Right cardiac atrium (tissue), 5 donors: ENCODE measurements around the gene NCKIPSD. TPM values are rescaled to one million over a fixed set of nuclear protein-coding genes. Genes with fewer than 3 reads are reported as not detected.
A peak's percentile ranks its signal among the peaks of the same experiment; 100 is the strongest.

Experiments
- ATAC-seq, 2 donors: fragments of 200-7000 bp; cut with Tn5 transposase; one replicate each; pipeline versions ENCODE4 v1.8.0 to v1.9.1; 2020; ENCODE audit warnings: moderate library complexity in 2 of 2, mild to moderate bottlenecking in 1 of 2
- DNase-seq, 3 donors: peaks; one replicate each; pipeline ENCODE4 v3.0.0-alpha.2; 2020
- H3K27ac ChIP-seq: one replicate; pipeline ENCODE4 v1.5.1; 2013; ENCODE audit warnings: mild to moderate bottlenecking, low read length, control low read depth, moderate library complexity
- H3K27me3 ChIP-seq: one replicate; pipeline ENCODE4 v1.6.1; 2013; ENCODE audit not compliant: control insufficient read depth, insufficient read depth
- H3K4me1 ChIP-seq: one replicate; pipeline ENCODE4 v1.6.1; 2013; ENCODE audit warnings: low read length; ENCODE audit not compliant: control insufficient read depth, insufficient read depth
- H3K4me3 ChIP-seq: one replicate; pipeline ENCODE4 v1.5.1; 2013; ENCODE audit warnings: low read length, control low read depth
- H3K9me3 ChIP-seq: one replicate; pipeline ENCODE4 v1.6.1; 2013; ENCODE audit warnings: low read length; ENCODE audit not compliant: control insufficient read depth
- WGBS: extraction: QIAGEN DNeasy Blood & Tissue Kit; methylation state at CpG from one replicate; pipeline ENCODE4 v1.1.7; 2013; 5-methylcytosine and 5-hydroxymethylcytosine counted together
- intact Hi-C, 4 donors: fragments of 100-400 bp; cut with DNase I; formaldehyde crosslinking; loops; one replicate each; pipeline versions ENCODE4 v1.11.0 to v1.14.0; 2022 to 2023
- polyA plus RNA-seq: library from polyadenylated mRNA; stranded (reverse); fragments of 200-250 nt; gene quantifications from one replicate; pipeline ENCODE4 v1.2.3, GENCODE V29; 2013
- total RNA-seq, 4 donors: library from RNA; stranded (reverse); fragmentation: NEBNext Ultra II Directional; extraction: Animal tissue kit (Norgen Biotek cat#: 25700); gene quantifications; one replicate each; pipeline ENCODE4 v1.2.1, GENCODE V29; 2021
- donor health status: healthy with polysubstance abuse.
- donor health status: DM: no; HTN: yes; CAD: no.
- donor health status: DM: no; HTN: no; CAD: no.
- donor health status: DM: no; HTN: yes; CAD: no; lungs with severe emphysema.
- donor health status: DM: yes; HTN: yes; CAD: no.

NCKIPSD gene
- total and polyA plus RNA-seq, 5 donors: 31.1 to 49.8 (median 41.7) TPM

GRCh38 chr3:48656061-48656840, 29.5 kb downstream of the NCKIPSD start:
- DNase-seq: peak; percentile 85 to 94 (median 94)
- WGBS: 3% methylated on average over 94 of the region's 94 CpGs
- ATAC-seq: peak; percentile 89
- no peaks in the 10 kb centered on the region for H3K9me3 ChIP-seq
- H3K27ac ChIP-seq: no peak overlapping the region
- H3K4me3 ChIP-seq: peak overlapping the region; percentile 43
- no peaks in the 10 kb centered on the region for H3K27me3 ChIP-seq
- peaks cover 2% of the 10 kb centered on the region for H3K4me1 ChIP-seq
- intact Hi-C loops: no loop called here

- WGBS: 15% methylated on average over 30 of the region's 30 CpGs
- H3K27me3 ChIP-seq: no peaks in the 10 kb centered on the region
- H3K4me3 ChIP-seq: peak overlapping the region; percentile 43
- no peaks in the 10 kb centered on the region for H3K4me1 ChIP-seq
- no peak overlapping the region for H3K27ac ChIP-seq
- DNase-seq: peak in 1 of 3 donors; percentile 45
- H3K9me3 ChIP-seq: no peaks in the 10 kb centered on the region
- intact Hi-C loops: no loop called here
- ATAC-seq: no peak
Measured at GRCh38 chr3:48655606-48656005, 30.1 kb downstream of the NCKIPSD start.

GRCh38 chr3:48655063-48655462, 30.7 kb downstream of the NCKIPSD start:
- ATAC-seq: no peak
- intact Hi-C loops: no loop called here
- Histone ChIP-seq H3K27me3 (no peaks in the 10 kb centered on the region), H3K9me3 (no peaks in the 10 kb centered on the region), H3K27ac (no peak overlapping the region), H3K4me1 (no peaks in the 10 kb centered on the region), H3K4me3 (no peak overlapping the region)
- 93% methylated on average over 12 of the region's 12 CpGs for WGBS
- peak in 1 of 3 donors; percentile 46 for DNase-seq

DNA sequence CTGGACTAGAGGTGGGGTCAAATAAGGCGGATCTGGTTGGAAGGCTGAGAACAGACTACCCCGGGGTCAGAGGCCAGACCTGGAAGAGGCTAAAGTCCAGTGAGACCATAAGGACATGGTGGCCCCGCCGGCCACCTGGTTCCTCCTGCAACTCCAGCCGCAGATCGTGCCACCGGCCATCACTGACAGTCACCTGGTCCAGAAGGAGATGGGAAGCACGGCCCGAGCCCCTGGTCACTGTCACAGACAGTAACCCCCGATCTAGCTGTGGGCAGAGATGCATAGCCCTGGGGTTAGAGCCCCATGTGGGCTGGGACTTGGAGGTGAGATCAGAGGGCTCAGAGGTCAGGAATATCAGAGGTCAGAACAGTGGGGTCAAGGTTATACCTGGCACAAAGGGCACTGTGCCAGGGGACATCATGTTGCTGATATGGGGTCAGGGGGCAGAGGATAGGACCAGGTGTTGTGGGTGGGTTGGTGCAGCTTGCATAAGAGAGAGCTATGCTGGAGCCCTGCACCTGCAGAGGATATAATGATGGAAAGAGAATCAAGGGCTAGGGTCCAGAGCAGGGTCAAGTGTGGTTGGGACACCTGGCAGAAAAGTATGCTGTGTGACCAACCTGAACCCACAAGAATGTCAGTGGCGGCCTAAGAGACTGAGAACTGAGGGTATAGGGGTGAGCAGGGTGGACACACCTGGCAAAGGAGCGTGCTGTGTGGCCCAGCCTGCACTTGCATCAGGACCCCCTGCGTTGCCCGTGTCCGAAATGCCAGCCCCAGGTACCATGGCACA, 32.6 kb downstream of the NCKIPSD start:
- Histone ChIP-seq H3K27ac (no peak overlapping the region), H3K9me3 (no peaks in the 10 kb centered on the region), H3K27me3 (no peaks in the 10 kb centered on the region), H3K4me1 (no peaks in the 10 kb centered on the region), H3K4me3 (no peak overlapping the region)
- DNase-seq (peak in 1 of 3 donors; percentile 40), ATAC-seq (no peak)
- WGBS: 95% methylated on average over 15 of the region's 15 CpGs
- intact Hi-C loops: no loop called here

- Histone ChIP-seq H3K27me3 (no peaks in the 10 kb centered on the region), H3K9me3 (no peaks in the 10 kb centered on the region), H3K27ac (no peak overlapping the region), H3K4me3 (no peak overlapping the region), H3K4me1 (no peaks in the 10 kb centered on the region)
- ATAC-seq: no peak
- 89% methylated on average over 11 of the region's 11 CpGs for WGBS
- intact Hi-C loops: no loop called here
- no peak for DNase-seq
Measured at GRCh38 chr3:48651771-48652170, 33.9 kb downstream of the NCKIPSD start.

DNA sequence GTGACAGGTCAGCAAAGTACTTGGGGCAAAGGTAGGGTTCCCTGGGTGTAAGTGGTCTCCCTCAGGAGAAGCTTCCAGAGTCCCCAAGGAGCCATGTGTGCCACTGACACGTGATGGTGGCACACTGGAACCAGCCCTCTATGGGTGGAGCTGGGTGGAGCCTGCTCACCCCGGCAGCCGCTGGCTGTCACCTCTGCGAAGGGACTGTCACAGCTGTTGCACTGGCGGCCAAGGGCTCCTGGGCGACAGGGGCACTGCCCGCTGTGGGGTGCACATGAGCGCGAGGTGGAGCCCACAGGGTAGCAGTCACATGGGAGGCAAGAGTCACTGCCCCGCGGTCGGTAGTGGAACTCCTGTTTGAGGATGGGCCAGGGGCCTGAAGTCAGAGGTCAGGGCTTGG, 35.0 kb downstream of the NCKIPSD start:
- intact Hi-C loops: no loop called here
- no peak for DNase-seq
- Histone ChIP-seq H3K9me3 (no peaks in the 10 kb centered on the region), H3K27ac (no peak overlapping the region), H3K27me3 (no peaks in the 10 kb centered on the region), H3K4me3 (no peak overlapping the region), H3K4me1 (no peaks in the 10 kb centered on the region)
- WGBS: 89% methylated on average over 12 of the region's 12 CpGs
- no peak for ATAC-seq

GRCh38 chr3:48648188-48648850, 37.4 kb downstream of the NCKIPSD start:
- 91% methylated on average over 15 of the region's 15 CpGs for WGBS
- Histone ChIP-seq H3K4me3 (no peak overlapping the region), H3K27me3 (no peaks in the 10 kb centered on the region)

DNA sequence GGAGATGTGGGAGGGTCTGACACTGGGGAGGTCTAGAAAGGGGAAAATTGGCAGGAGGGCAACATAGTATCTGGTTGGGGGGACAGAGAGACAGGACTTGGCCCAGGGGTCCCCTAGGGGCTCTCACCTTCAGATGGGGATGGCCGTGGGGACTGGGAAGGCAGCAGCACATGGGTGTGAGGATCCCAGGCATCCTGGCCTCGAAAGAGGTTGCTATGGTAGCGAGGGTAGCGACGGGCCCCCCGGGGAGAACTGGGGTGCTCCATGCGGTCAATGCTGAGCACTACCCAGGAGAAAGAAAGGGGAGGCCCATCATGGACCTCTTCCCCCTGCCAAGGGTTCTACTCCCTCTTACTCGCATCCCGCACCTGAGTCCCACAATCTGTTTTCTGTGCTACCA, 38.0 kb downstream of the NCKIPSD start:
- H3K4me3 ChIP-seq: no peak overlapping the region
- ATAC-seq (no peak), DNase-seq (no peak)
- H3K27me3 ChIP-seq: no peaks in the 10 kb centered on the region
- intact Hi-C loops: no loop called here
- H3K27ac ChIP-seq: no peak overlapping the region
- WGBS: 85% methylated on average over 9 of the region's 9 CpGs
- no peaks in the 10 kb centered on the region for H3K4me1 ChIP-seq
- H3K9me3 ChIP-seq: no peaks in the 10 kb centered on the region

More at GRCh38 chr3:48648188-48648850, 37.4 kb downstream of the NCKIPSD start:
- ATAC-seq (no peak), DNase-seq (no peak)
- intact Hi-C loops: no loop called here
- Histone ChIP-seq H3K9me3 (no peaks in the 10 kb centered on the region), H3K4me1 (no peaks in the 10 kb centered on the region), H3K27ac (no peak overlapping the region)

DNA sequence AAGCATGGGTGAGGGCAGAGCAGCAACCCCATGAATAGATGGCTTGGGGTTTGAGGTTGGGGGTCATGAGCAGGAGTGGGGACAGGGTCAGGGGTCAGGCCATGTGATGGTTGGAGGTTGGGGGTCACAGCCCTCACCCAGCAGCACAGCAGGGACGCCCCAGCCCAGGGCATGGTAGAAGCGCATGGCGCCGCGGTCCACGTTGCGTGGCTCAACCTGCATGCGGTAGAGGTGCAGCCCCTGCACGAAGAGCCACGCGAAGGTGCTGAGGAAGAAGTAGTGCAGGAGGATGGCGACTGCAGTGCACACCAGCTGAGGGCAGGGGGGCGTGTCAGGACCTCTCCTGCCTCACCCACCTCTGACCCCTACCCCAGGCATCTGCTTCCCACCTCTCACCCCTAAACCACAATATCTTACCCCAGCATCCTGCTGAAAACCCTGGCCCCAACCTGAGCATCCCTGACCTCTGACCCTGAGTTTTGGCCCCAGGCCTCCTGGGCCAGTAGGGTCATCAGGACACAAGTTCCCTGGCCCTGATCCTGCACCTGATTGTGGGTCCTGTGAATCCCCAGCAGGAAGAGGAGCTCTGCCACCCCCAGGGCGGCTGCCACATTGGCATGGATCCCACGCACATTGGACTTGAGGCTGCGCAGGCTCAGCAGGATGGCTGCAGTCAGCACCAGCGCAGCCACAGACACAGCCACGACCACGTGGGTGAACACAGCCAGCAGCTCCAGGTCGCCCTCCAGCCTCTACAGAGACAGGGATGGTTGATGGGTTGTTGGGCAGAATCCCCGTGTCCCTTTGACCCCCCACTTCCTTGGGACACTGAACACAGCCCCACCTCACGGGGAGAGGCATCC, 40.6 kb downstream of the NCKIPSD start:
- ATAC-seq (no peak), DNase-seq (no peak)
- 92% methylated on average over 22 of the region's 22 CpGs for WGBS
- Histone ChIP-seq H3K9me3 (no peaks in the 10 kb centered on the region), H3K4me1 (no peaks in the 10 kb centered on the region), H3K27me3 (no peaks in the 10 kb centered on the region), H3K4me3 (no peak overlapping the region), H3K27ac (no peak overlapping the region)
- intact Hi-C loops: no loop called here

DNA sequence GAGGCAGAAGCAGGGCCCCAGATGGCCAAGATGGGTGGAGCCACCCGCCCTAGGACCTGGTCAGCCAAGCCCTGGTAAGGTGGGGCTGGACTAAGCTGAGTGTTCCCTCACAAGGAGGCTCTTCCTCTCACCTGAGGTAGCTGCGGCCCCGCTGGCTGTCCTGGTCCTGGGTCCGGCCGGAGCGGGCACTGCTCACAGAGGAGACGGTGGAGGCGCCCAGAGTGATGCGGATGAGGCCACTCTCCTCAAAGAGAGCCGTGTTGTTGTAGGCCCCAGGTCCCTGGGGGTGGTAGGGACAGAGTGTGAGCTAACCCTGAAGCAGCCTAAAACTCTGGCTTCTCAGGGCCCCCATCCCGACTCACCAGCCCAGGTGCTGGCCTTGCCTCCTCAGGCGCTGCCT, 43.1 kb downstream of the NCKIPSD start:
- 90% methylated on average over 12 of the region's 12 CpGs for WGBS
- H3K4me1 ChIP-seq: no peaks in the 10 kb centered on the region
- no peak overlapping the region for H3K27ac ChIP-seq
- H3K9me3 ChIP-seq: no peaks in the 10 kb centered on the region
- no peaks in the 10 kb centered on the region for H3K27me3 ChIP-seq
- intact Hi-C loops: no loop called here
- H3K4me3 ChIP-seq: no peak overlapping the region
- DNase-seq (no peak), ATAC-seq (no peak)
